Measurements from ENCODE around the gene AJAP1.
A peak's percentile ranks its signal among the peaks of the same experiment; 100 is the strongest.
"Not testable (repeated sequence)": the region's sequence is repeated elsewhere in the genome, so short reads cannot be mapped to it uniquely, and the experiment has no call there.

The AJAP1 gene, protein sequence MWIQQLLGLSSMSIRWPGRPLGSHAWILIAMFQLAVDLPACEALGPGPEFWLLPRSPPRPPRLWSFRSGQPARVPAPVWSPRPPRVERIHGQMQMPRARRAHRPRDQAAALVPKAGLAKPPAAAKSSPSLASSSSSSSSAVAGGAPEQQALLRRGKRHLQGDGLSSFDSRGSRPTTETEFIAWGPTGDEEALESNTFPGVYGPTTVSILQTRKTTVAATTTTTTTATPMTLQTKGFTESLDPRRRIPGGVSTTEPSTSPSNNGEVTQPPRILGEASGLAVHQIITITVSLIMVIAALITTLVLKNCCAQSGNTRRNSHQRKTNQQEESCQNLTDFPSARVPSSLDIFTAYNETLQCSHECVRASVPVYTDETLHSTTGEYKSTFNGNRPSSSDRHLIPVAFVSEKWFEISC

DNA sequence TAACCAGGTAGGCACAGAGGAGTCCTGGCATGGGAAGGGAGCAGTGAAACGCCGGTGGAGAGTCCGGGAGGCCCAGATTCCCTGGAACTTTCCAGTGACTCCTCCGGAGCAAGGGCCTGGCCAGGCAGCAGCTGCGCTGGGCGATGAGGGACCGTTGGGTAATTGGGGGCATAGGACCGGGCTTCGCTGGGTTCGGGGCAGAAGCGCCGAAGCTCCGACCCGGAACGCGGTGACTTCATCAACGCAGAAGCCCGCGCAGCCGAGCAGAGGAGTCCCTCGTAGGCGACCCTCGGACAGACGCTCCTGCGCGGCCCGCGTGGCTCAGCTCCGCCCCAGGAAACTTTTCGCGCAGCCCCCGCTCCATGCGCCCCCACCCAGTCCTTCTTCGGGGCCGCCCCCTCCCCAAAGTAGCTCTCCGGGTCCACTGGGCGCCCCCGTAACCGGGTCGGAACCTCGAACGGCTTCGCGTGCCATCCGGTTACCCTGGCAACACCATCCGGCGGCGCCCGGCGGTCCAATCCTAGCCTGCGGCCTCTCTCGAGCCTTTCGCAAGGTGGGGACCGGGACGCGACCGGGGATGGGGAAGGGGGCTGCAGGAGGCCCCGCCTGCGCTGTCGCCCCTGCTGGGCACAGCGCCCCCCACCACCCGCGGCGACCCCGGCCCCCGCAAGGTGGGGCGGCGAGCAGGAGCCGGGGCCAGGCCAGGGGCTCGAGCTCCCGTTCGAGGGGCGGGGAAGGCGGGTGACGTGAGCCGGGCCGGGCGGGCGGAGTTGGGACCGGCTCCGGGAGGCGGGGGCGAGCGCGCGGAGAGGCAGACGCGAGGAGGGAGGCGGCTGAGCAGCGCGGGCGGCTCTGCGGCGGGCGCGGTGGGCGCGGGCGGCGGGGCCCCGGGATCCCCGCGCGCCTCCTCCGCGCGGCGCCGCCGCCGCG is at the start of gene AJAP1:
Gene AJAP1 (plus strand): TSS at position 814 of the 930 bp plus-strand sequence. CDS start 817 bp downstream, outside the sequence.
- peak in 1 of 2 donors; percentile 59 for DNase-seq

DNA sequence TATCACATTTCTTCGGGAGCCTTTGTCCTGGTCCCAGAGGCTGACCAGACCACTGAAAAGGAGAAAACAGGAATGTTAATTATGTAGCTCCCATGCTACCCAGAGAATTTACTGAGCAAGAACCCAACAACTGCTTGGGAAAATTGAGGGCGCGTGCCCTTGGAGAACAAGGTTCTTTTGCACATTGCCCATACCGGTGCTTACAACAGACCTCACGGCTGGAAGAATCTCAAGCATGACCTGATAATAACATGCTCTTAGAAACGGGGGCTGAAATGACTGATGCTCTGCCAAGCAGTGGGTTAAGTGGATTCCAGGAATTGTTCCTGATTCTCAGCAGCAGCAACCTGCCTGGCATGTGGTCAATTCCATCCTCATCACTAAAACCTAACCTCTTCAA is 49.3 kb upstream of the AJAP1 start:
- no peak for DNase-seq

DNA sequence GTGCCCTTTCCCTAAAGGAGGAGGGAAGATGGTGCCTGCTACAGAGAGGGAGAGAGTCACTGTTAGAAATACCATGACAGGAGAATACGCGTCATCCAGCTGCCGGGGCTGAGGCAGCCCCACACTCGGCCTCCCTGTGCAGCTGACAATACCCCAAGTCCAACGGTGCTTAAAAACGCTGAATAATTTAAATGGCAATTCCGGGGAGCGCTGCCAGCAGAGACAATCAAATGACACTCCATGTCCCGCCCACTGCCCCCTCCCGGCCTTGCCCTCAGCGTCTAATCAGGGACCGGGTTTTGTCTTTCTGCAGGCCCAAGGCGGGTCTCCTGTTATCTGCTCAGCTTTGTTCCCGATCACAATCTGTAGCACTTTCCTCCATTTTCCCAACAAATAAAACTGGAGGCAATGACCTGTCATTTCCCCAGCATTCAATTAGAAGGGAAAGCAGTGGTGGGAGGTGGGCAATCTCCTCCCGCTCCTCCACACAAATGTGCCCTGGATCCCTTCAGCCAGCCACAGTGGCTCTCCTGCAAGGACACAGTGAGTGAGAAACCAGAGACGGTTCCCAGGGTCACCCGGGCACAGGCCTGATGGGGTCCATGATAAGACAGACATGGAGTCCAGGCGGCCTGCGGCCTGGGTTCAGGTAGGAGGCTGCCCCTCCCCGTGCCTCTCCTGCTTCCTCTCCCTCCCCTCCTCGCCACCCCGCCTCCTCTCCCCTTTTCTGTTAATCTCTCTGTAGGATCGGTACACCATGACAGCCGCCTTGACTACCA is 42.7 kb upstream of the AJAP1 start:
- no peak for DNase-seq

DNA sequence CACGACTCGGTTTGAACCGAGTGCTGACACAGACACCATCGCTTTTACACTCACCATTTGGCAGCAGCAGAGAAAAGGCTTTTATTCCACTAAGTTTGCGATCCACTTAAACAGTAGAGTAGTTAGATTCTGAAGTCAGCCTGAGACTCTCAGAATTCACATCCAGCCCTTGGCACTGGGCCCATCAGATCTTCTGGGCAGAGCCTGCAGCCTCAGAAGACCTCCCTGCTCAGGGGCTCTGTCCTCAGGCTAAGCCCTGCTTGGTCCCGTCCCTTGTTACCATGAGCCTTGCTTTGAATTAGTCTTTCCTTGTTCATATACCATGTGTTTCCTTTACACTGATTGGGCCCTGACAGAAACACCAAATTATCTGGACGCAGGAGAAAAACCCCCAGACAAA is 41.4 kb upstream of the AJAP1 start:
- no peak for DNase-seq

DNA sequence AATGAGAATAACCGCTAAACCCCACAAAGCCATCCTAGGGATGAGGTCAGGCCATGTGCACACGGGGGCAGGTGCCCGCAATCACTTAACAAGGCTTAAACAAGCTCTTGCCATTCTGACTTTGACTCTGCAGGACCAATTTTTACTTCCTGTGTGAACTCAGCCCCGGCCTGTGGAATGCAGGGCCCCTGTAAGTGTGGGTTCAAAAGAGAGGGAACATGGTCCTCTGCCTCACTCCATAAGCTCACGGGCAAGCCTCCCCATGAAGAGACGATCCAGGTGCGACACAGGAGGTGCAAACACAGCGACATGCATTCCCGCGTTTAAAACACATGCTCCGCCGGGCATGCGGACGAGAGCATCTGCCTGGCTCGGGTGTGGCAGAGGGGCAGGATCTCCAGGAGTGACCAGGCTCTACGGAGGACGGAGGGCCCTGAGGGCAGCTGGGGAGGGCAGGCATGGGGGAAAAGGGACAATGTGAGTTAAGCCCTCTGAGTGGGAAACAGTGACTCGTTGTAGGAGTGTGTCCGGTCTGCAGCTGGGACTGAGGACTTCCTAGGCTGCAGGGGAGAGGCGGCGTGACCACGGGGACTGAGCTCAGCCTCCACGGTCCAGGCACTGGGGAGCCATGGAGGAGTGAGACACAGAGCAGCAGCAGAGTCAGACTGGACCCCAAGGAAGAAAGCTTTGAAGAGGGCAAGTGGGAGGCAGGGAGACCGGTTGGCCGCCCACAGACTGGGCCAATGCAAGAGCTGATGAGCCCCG is 40.6 kb upstream of the AJAP1 start:
- DNase-seq, result no peak

DNA sequence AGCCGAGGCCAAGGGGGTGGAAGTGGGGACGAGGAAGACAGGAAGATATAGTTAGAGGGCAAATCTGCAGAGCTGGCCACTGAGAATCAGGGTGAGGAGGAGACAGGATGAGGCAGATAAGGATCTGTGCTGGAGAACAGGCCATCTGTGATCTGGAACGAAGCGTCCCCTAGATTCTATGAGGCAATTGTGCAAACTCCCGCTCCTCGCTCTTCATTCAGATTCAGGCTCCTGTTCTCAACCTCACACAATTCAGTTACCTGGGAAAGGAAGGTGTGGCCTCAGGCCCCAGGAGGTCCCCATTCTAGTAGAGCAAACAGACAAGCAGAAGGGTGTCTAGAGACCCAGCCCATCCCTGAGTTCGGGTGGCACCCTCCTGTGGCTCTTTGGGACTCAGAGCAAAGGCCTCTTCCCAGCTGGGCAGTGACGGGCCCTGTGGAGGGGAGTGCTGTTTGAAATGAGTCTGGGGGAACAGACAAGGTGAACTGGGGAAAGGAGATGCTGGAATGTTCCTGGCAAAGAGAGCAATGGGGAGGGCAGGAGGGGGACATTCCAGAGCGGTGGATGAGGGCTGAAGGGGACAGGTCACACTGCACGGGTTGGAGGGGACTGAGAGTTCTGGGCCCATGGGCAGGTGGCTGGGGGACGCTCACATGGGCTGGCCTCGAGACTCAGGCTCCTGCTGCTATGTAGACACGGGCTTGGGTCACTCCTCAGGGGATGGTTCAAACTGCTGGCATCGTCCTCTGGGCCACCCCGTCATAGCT is 39.9 kb upstream of the AJAP1 start:
- DNase-seq, result no peak

DNA sequence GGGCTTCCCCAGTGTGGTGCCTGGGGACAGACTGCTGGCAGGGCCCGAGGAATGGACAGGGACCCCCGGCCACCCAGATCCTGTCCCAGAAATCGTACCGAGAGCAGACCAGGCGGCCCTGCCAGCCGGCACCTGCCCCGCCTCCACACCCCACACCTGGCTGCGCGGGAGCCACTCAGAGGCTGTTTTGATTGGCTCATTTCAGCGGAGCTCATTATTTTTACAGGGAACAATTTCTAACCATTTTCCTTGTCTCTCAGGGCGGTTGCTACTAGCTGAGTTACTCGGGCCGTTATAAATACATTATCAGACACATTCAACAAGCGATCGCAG is 39.3 kb upstream of the AJAP1 start:
- DNase-seq, result no peak

DNA sequence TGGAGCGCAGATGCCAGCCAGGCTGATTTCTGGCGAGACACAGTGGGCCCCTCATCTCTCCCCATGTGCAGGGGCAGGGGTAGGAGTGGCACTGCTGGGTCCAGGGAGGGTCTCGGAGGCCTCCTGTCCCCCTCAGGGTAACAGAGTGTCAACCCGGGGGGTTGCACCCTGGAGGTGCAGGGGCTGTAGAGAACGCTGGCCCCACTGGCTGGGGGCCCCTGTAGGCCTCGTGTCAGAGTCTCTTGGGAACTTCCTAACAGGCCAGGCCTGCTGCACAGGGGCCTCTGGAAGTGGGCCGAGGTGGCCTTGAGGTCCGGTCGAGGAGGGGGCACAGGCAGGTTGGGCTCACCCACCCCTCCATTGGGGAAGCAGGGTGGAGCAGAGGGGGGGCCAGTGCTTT is 38.9 kb upstream of the AJAP1 start:
- no peak for DNase-seq

DNA sequence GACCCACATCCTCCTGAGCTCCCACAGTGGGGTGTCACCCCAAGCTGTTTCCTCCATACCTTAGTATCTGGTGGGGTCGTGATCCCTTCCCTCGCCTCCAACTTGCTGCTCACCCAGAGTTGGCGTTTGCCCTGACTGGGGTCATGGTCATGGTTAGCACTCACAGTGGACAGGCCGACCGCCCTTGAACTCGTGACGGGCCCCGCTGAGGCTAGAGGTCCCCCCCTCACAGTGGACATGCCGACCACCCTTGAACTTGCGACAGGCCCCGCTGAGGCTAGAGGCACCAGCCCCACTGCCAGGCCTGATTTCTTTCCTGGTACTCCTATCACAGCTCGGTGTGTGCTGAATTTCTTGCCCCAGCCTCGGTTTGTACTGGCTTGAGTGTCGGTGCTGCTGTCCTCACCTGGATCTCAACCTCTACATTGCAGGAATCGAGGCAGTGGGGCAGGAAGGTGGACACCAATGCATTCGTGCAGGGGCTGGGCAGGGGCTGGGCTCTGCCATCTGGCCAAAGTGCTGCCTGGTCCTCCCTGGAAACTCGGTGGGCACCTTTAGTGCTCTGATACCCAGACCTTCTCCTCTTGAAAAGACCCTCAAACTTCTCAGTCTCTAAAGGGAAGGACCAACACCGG is 37.5 kb upstream of the AJAP1 start:
- DNase-seq, result no peak

DNA sequence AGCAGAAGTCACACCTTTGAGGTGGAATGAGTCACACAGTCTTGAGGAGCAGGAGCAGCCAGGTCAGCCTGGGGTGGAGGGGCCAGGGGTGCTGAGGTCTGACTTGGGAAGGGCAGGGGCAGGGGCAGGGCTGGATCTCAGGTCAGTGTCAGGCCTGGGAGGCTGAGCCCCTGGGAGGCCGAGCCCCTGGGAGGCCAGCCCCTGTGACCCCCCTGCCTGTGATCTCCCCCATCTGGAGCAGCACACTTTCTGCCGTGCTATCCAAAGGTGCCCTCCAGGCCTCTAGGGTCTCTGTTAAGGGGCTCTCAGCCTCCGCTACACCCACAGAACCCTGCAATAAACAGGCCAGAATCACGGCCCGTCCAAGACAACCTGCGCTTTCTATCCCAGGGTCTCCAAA is 36.9 kb upstream of the AJAP1 start:
- DNase-seq, result no peak

DNA sequence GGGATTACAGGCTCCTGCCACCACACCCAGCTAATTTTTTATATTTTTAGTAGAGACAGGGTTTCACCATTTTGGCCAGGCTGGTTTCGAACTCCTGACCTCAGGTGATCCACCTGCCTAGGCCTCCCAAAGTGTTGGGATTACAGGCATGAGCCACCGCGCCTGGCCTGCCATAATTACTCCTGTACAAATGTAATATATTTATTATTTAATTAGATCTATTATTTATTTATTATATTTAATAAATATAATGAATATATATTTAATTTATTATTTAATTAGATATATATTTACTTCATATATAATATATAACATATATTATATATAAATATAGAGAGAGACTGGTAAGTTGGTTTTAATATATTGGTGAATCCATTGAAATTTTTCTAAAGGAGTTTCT is 35.6 kb upstream of the AJAP1 start:
- DNase-seq, result not testable (repeated sequence)

DNA sequence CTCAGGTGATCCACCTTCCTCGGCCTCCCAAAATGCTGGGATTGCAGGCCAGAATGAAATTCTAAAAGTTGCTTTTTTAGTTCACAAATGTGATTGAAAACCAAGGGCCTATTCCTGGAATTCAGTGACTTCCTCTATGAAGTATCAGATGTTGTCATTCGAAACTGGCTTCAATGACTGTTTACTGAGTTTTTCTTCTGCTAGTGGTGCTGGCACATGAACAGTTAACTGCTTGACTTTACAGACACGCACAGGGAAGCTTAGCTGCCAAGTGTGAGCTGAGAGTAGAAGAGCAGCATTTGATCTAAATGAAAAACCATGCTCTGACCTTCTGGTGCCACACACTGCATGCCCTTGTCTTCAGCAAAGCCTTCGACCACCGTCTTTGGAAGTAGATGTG is 32.8 kb upstream of the AJAP1 start:
- no peak for DNase-seq

DNA sequence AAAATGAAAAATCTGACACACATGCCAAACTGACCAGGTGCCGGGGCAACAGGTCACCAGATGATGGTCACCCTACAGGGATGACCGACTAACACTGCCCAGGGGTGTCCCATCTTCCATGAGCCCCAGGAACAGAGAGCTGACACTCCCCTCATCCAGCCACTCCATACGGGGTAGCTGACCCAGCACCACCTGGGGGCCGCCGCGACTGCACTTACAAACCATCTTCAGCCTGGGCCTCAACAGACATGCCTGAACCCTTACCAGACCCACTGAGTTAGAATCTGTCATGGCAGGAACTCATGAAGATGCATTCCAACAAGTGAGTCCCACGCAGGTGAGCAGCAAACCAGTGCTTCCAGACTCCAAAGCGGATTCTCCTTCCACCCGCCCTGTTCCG is 31.6 kb upstream of the AJAP1 start:
- no peak for DNase-seq

DNA sequence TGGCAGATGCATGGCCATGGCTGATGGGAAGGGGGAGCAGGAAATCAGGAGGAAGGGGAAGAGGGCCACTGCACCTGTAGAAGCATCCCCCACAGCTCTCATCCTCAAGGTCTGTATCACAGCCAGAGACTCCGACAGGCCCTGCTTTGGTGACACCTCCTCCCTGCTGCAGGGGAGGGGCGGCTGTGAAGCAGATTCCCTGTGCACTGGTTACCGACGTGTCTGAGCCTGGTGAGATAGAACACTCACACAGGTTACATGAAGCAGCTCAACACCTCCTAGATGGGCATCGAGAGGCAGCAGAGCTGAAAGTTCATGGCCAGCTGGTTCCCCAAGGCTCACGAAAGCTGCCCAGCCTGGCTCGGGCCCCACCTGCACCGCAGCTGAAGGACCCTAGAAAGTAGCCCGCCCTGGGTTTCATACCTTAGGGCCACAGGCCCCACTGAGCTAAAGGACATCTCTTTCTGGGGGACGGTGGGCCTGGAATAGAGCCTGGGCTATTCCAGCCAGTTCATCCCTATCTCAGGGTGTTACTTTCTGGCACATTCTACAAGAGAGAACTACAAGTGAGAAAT is 30.2 kb upstream of the AJAP1 start:
- DNase-seq, result no peak

DNA sequence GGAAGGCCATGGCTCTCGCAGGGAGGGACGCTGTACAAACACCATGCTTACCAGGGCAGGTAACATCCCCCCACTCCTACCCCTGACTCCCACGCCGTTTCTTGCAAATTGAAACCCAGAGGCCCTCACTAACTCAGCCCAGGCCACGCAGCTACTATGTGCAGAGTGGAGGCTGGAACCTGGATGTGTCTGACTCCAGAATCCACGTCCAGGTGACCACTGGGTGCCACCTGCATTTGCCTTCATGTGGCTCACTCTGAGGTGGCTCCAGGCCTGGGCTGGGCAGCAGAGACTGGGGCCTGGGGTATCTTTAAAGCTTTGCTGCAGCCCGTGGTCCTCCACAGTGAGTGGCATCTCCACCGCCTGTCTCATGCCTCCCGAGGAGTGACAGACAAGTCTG is 29.6 kb upstream of the AJAP1 start:
- no peak for DNase-seq

DNA sequence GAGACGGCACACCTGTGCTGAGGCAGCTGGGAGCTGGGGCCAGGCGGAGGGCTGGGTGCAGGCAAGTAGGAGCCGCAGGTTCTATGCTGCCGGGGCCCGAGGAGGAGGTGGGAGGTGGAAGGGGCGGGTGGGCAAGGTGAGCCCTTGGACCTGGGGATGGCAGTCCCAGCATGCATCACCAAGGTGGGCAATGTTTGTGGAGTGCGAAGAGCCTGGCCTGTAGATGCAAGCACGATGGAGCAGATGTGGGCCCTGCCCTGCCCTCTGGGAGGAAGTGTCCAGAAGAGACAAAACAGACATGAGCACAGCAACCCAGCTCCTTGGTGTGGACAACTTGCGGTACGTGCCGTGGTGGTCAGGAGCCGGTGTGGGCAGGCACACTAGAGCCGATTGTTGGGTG is 28.3 kb upstream of the AJAP1 start:
- DNase-seq, result no peak

DNA sequence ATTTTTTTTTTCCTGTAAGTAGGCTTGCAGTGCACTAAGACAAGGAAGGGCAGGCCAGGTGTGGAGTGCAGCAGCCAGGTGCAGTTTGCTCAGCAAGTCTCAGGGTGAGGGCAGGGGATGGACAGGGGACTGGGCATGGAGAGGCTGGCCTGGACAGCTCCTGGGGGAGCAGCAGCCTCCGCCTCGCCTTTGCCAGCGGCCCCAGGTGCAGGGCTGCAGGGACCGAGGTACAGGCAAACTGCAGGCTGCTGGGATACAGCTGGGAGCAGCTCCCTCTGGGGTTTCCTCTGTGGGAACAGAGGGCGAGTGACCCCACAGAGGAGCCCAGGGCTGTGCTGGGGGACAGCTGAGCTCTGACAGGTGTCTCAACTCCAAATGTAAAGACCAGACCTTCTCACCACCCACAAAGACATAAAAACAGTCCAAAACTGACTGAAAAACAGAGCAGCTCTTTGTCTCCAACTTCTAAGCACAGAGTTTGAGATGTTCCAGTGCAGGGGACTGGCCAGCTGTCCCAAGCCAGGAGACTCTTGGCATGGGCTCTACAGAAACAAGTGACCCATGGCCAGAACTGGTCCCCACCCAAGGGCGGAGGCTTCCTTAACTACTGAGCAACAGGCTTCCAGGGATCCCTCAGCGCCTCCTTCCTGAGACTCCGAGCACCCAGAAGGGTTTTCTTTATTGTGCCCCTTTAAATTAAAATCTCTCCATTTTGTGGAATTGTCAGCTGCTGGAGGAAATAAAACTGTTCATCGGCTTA is 27.7 kb upstream of the AJAP1 start:
- no peak for DNase-seq

DNA sequence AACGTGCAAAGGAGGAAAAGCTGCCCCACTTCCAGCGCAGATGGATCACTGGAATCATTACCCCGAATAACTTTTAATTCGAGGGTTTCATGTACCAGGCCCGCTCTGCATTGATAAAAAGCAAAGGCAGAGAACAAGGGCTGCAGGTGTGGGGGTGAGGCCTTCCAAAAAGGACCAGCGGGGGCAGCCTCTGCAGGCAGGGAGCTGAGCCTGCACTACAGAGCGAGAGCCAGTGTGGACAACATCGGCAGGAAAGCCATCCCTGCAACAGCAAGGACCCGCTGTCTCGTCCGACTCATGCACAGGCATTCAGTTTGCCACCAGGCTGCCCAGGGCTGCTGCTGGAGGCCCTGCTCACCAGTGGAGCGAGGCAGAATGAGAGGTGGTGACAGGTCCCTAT is 27.1 kb upstream of the AJAP1 start:
- DNase-seq, result no peak

DNA sequence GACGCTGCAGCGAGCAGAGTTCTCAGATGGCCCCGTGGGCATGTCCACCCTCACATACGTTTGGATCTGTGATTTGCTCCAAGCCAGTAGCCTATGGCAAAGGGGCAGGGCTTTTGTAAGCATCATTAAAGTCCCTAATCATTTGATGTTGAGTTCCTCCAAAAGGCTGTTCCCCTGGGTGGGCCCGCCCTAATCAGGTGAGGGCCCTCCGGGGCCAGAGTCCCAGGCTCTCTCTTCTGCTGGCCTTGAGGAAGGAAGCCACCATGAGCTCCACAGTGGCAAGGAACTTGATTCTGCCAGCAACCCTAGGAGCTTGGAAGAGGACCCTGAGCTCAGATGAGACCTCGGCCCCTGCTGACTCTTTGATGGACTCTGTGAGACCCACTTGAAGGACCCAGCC is 25.4 kb upstream of the AJAP1 start:
- no peak for DNase-seq

DNA sequence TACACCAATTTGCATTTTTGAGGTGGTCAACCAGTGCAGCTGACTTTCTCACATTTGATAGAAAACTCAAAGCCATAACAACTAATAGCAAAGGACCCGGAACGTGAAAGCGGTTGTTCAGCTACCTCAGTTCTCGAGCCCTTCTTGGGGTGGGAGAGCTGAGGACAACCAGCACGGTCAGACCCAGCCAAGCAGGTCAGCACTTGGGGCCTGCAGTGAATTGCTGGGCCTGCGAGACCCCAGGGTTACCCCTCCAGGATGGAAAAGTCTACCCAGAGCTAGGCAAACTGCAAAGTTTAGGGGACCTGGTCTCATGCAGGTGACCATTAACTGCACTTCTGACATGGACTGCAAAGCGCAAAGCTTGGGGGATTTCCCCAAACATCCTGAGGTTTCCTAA is 23.8 kb upstream of the AJAP1 start:
- no peak for DNase-seq

All from hippocampal formation (tissue), 2 donors.